Peyer's patch (tissue), 4 donors: Measurements from ENCODE around the gene DSG2. TPM values are rescaled to one million over a fixed set of nuclear protein-coding genes. Genes with fewer than 3 reads are reported as not detected.

Source experiments
- DNase-seq, 3 donors: peaks; one replicate each; pipeline ENCODE4 v3.0.0-alpha.2; 2017 to 2019
- H3K27ac ChIP-seq, 4 donors: fragments of 200-600 bp; sonication (generic); one replicate each; pipeline ENCODE4 v1.5.1; 2016 to 2019
- H3K27me3 ChIP-seq, 2 donors: fragments of 200-600 bp; sonication (generic); one replicate each; pipeline ENCODE4 v1.5.1; 2019
- H3K36me3 ChIP-seq, 3 donors: fragments of 200-600 bp; sonication (generic); one replicate each; pipeline ENCODE4 v1.5.1; 2016 to 2019
- H3K4me1 ChIP-seq, 4 donors: fragments of 200-600 bp; sonication (generic); one replicate each; pipeline ENCODE4 v1.5.1; 2016 to 2019
- H3K4me3 ChIP-seq, 4 donors: fragments of 200-600 bp; sonication (generic); 1 replicate in 3 of 4; 2 replicates in 1 of 4; pipeline ENCODE4 v1.5.1; 2016 to 2019; ENCODE audit warnings: mild to moderate bottlenecking in 1 of 4
- H3K9me3 ChIP-seq, 4 donors: fragments of 200-600 bp; sonication (generic); one replicate each; pipeline ENCODE4 v1.5.1; 2016 to 2019; ENCODE audit warnings: mild to moderate bottlenecking in 1 of 4
- POLR2A ChIP-seq, 2 donors: fragments of 450-650 bp; IDR thresholded peaks; one replicate each; pipeline ENCODE4 v1.5.1; 2017; ENCODE audit warnings: antibody characterized with exemption in 2 of 2, mild to moderate bottlenecking in 2 of 2, moderate library complexity in 2 of 2
- total RNA-seq, 4 donors: library from RNA; depleted of rRNA; stranded (reverse); fragments of >200 nt; gene quantifications; one replicate each; pipeline ENCODE4 v1.1.0, GENCODE V29; 2016
- TF ChIP-seq, protein P1 (sequence below), 6 experiments: fragments of 450-650 bp in 4 of 6; fragments of 200-600 bp in 2 of 6; sonication (generic) in 1 of 6; IDR thresholded peaks; one replicate each; pipeline ENCODE4 v1.5.1; 2017 to 2019; ENCODE audit warnings: antibody characterized with exemption in 6 of 6, mild to moderate bottlenecking in 3 of 6, moderate library complexity in 1 of 6

DSG2 gene
- total RNA-seq = 100 to 1,000 TPM in 3 of 4 donors, 10 to 100 TPM in 1; 19.8 to 173 (median 128) TPM

DNA sequence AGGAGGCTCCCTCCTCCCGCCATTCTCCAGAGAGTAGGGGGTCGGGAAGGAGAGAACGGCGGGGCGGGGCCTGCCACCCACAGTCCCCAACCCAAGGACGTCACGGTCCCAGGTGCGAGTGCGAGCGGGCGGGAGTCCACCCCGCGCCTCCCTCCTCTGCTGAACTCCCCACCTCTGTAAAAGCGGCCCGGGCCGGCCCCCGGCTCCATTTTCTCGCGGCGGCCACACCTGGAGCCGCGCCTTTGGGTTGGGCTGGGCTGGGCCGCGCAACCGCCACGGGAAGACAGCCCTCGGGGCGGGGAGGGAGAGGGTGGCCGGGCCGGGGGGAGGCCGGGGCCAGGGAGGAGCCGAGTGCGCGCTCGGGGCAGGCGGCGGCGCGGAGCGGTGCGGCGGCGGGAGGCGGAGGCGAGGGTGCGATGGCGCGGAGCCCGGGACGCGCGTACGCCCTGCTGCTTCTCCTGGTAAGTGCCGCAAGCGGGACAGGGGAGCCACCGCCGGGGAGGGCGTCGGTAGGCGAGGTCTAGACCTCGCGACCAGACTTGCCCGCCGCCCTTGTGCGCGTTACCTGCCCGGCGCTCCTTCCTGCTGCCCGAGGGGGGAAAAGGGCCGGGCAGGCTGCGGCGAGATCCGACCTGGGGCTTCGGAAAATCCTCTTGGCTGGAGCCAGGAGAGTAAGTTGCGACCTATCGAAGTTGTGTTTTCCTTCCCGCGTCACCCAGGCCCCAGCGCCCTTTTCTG lies at the start of gene DSG2:
DSG2 (plus strand) TSS at position 342 of the 738 bp plus-strand sequence; CDS start at position 417, 75 bp downstream.
- Histone ChIP-seq H3K36me3 (no peaks in the 10 kb centered on the region), H3K4me3 (peak within 1 kb of the TSS; percentile 41 to 79 (median 52)), H3K27ac (peak within 1 kb of the TSS in 3 of 4 donors; percentile 86 to 94 (median 88)), H3K4me1 (peaks cover 0 to 8% (median 0%) of the 10 kb centered on the region in 4 donors), H3K27me3 (no peaks in the 10 kb centered on the region), H3K9me3 (no peaks in the 10 kb centered on the region)
- peak in 2 of 3 donors; percentile 87 to 95 for DNase-seq
- TF ChIP-seq, protein P1, sequence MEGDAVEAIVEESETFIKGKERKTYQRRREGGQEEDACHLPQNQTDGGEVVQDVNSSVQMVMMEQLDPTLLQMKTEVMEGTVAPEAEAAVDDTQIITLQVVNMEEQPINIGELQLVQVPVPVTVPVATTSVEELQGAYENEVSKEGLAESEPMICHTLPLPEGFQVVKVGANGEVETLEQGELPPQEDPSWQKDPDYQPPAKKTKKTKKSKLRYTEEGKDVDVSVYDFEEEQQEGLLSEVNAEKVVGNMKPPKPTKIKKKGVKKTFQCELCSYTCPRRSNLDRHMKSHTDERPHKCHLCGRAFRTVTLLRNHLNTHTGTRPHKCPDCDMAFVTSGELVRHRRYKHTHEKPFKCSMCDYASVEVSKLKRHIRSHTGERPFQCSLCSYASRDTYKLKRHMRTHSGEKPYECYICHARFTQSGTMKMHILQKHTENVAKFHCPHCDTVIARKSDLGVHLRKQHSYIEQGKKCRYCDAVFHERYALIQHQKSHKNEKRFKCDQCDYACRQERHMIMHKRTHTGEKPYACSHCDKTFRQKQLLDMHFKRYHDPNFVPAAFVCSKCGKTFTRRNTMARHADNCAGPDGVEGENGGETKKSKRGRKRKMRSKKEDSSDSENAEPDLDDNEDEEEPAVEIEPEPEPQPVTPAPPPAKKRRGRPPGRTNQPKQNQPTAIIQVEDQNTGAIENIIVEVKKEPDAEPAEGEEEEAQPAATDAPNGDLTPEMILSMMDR (IDR thresholded peaks at IDR 0.05) = peak in 1 of 6 experiments; percentile 16
- TF ChIP-seq POLR2A (IDR thresholded peaks at IDR 0.05) = peak; percentile 77 to 90

DNA sequence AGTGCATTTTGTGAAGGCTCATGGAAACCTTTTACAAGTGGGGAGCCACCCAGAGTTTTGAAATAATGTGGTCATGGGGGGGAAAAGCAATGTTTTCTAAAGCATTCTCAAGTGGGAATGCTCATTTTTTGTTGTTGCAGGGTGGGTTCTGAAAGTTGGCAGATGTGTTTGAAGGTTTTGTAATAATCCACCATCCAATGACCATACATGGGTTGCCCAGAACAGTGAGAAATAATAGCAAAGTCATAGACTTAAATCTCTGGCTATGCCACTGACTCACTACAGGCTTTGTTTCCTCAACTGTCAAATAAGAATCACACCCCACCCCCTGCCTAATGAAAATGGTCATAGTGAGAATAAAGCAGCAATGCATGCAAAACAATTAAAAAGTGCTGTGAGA lies 47.6 kb upstream of the DSG2 start:
- TF ChIP-seq POLR2A (IDR thresholded peaks at IDR 0.05) = no peak
- TF ChIP-seq, protein P1 (IDR thresholded peaks at IDR 0.05) = no peak
- H3K9me3 ChIP-seq = no peaks in the 10 kb centered on the region
- H3K27ac ChIP-seq = no peak overlapping the region
- H3K4me3 ChIP-seq = no peak overlapping the region
- no peaks in the 10 kb centered on the region for H3K27me3 ChIP-seq
- no peaks in the 10 kb centered on the region for H3K36me3 ChIP-seq
- no peaks in the 10 kb centered on the region for H3K4me1 ChIP-seq
- no peak for DNase-seq

DNA sequence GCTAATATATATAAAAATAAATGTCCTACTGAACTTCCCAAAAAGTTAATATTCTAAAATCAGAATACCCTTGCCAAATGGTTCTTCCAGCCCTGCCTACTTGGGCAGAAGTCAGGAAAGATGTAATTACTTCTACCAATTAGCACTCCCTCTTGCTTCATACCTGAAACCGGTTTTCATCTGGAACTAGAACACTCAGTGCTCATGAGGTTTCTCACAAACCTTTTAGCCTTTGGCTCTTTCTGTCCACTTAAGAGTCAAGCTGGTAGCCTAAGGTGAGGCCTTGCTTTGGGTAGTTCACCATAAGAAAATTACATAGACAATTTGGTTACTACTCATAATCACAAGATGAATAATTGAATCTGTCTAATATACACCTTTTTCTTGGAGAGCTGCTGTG lies 46.4 kb upstream of the DSG2 start:
- H3K27me3 ChIP-seq = no peaks in the 10 kb centered on the region
- no peaks in the 10 kb centered on the region for H3K4me1 ChIP-seq
- DNase-seq = no peak
- no peak overlapping the region for H3K4me3 ChIP-seq
- no peaks in the 10 kb centered on the region for H3K36me3 ChIP-seq
- H3K9me3 ChIP-seq = no peaks in the 10 kb centered on the region
- TF ChIP-seq, protein P1 (IDR thresholded peaks at IDR 0.05) = no peak
- TF ChIP-seq POLR2A (IDR thresholded peaks at IDR 0.05) = no peak
- peak overlapping the region in 1 of 4 donors; percentile 46 for H3K27ac ChIP-seq

DNA sequence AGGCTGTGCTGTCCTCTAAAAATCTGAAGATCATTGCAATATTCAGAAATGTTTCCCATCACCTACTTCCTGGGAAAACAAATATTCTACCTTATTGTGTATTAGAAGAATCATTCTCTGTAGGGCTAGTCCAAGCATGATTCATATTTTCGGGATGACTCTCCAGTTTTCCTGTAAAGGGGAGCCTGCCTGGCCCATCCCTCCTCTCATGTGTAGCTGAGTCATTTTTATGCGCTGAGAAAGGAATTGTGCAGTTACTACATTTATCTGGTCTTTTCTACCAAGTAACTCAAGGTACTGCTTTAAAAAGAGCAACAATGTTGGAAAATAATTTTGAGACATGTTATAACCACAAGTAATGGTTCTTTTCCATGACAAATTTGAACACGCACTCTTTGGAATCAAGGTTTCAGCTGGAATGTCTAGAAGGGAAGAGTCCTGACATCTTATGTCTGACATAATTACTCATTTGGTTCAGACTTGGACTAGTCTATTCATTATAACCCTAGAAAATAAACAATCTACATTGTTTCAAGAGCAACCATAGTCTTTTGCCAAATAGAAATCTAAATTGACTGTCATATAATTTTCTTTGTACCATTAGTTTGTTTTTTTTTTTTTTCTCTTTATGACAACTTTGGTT lies 43.8 kb upstream of the DSG2 start:
- H3K9me3 ChIP-seq = no peaks in the 10 kb centered on the region
- H3K36me3 ChIP-seq = no peaks in the 10 kb centered on the region
- no peak overlapping the region for H3K27ac ChIP-seq
- no peak overlapping the region for H3K4me3 ChIP-seq
- TF ChIP-seq, protein P1 (IDR thresholded peaks at IDR 0.05) = no peak
- TF ChIP-seq POLR2A (IDR thresholded peaks at IDR 0.05) = no peak
- no peaks in the 10 kb centered on the region for H3K4me1 ChIP-seq
- DNase-seq = no peak
- H3K27me3 ChIP-seq = no peaks in the 10 kb centered on the region

DNA sequence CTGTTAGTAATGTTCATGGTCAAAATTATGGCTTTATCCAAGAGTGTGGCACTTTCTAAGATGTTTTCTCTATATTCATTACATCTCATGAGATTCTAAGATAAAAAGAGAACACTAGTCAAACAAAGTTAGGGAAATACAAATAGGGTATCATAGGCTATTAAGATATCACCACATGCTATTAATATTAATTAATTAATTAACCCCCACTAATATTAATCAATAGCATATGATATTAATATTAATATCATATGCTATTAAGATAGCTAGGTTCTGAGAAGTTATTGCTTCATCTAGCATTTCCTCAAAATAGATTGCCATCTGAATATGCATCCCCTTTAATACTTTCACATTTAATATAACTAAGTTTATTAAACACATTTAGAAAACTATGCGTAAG lies 28.3 kb upstream of the DSG2 start:
- TF ChIP-seq POLR2A (IDR thresholded peaks at IDR 0.05) = no peak
- TF ChIP-seq, protein P1 (IDR thresholded peaks at IDR 0.05) = no peak
- Histone ChIP-seq H3K36me3 (peaks cover 0 to 6% (median 0%) of the 10 kb centered on the region in 3 donors), H3K4me3 (no peak overlapping the region), H3K9me3 (no peaks in the 10 kb centered on the region), H3K27me3 (no peaks in the 10 kb centered on the region), H3K27ac (no peak overlapping the region), H3K4me1 (no peaks in the 10 kb centered on the region)
- DNase-seq = no peak
